HepG2 (cell line): ENCODE data around the gene HSPA1A. TPM values are rescaled to one million over a fixed set of nuclear protein-coding genes. Genes with fewer than 3 reads are reported as not detected.
"Not testable (repeated sequence)": the region's sequence is repeated elsewhere in the genome, so short reads cannot be mapped to it uniquely, and the experiment has no call there.

Experiments
- ATAC-seq: fragments of 200-7000 bp; cut with Tn5 transposase; 3 replicates; pipeline ENCODE4 v1.9.1; 2020; ENCODE audit warnings: mild to moderate bottlenecking, moderate library complexity
- BruUV-seq: library from RNA; stranded (reverse); fragments of 400-500 nt; replicated peaks from 2 replicates; lab custom pipeline; 2021; lab: Mats Ljungman, UMichigan
- CTCF ChIA-PET: fragments of 300-600 bp; formaldehyde crosslinking; extraction: SDS; loops from one replicate; lab custom pipeline; 2021; ENCODE audit warnings: low total read pairs, inconsistent platforms, low intra/inter-chr PET ratio; lab: Yijun Ruan, JAX
- POLR2A ChIA-PET: fragments of 350-600 bp; sonication (Branson Sonifier 250); formaldehyde crosslinking; loops from one replicate; lab custom pipeline; 2020; ENCODE audit warnings: antibody characterized with exemption, inconsistent platforms; lab: Yijun Ruan, JAX
- DNase-seq: peaks from one replicate; pipeline ENCODE4 v3.0.0-alpha.2; 2015; ENCODE audit warnings: low spot score
- FAIRE-seq: peaks from 3 replicates; lab custom pipeline; 2011; peaks lifted over from hg19 to GRCh38; lab: Jason Lieb, UNC
- H2AFZ ChIP-seq: one replicate; pipeline ENCODE4 v1.6.1; 2011; ENCODE audit warnings: low read length, inconsistent platforms
- H3K27ac ChIP-seq: fragments of 300-600 bp; 3 replicates; pipeline ENCODE4 v1.8.0; 2011; ENCODE audit warnings: mixed run types, mild to moderate bottlenecking, mixed read lengths, low read length, inconsistent platforms; ENCODE audit not compliant: insufficient read depth; ENCODE audit errors: extremely low read length
- H3K27me3 ChIP-seq, 2 experiments: fragments of 200-600 bp in 1 of 2; 2 replicates in 1 of 2; 3 replicates in 1 of 2; pipeline versions ENCODE4 v1.6.0 to v1.8.0; 2011; ENCODE audit warnings: low read length in 2 of 2, mild to moderate bottlenecking in 2 of 2, moderate library complexity in 2 of 2, inconsistent platforms in 1 of 2; ENCODE audit not compliant: insufficient read depth in 2 of 2, control insufficient read depth in 1 of 2
- H3K36me3 ChIP-seq, 2 experiments: fragments of 200-600 bp in 1 of 2; replicated peaks in 1 of 2; 2 replicates in 1 of 2; 3 replicates in 1 of 2; pipeline versions ENCODE4 v1.5.1 to v1.8.0; 2011; ENCODE audit warnings: low read length in 2 of 2, inconsistent platforms in 1 of 2; ENCODE audit not compliant: insufficient read depth in 2 of 2, control insufficient read depth in 1 of 2
- H3K4me1 ChIP-seq: 2 replicates; pipeline ENCODE4 v1.5.1; 2012; ENCODE audit warnings: low read length, inconsistent platforms; ENCODE audit not compliant: insufficient read depth
- H3K4me2 ChIP-seq: 2 replicates; pipeline ENCODE4 v1.6.0; 2011; ENCODE audit warnings: low read depth, low read length, inconsistent platforms
- H3K4me3 ChIP-seq, 3 experiments: fragments of 200-600 bp in 1 of 3; sonication (generic), shearing (Covaris generic) in 1 of 3; replicated peaks in 1 of 3; 2 replicates each; pipeline ENCODE4 v1.5.1; 2011 to 2016; ENCODE audit warnings: low read length in 3 of 3, inconsistent platforms in 2 of 3, low read depth in 2 of 3, mild to moderate bottlenecking in 2 of 3, control low read depth in 1 of 3, mixed read lengths in 1 of 3; ENCODE audit not compliant: insufficient read depth in 1 of 3
- H3K79me2 ChIP-seq: one replicate; pipeline ENCODE4 v1.6.1; 2011; ENCODE audit warnings: low read length, inconsistent platforms; ENCODE audit not compliant: insufficient read depth
- H3K9ac ChIP-seq: 2 replicates; pipeline ENCODE4 v1.6.0; 2011; ENCODE audit warnings: mild to moderate bottlenecking, low read depth, low read length, inconsistent platforms; ENCODE audit not compliant: insufficient read depth
- H3K9me3 ChIP-seq: 2 replicates; pipeline ENCODE4 v1.5.1; 2012; ENCODE audit warnings: mild to moderate bottlenecking, low read length
- H4K20me1 ChIP-seq: 2 replicates; pipeline ENCODE4 v1.6.0; 2011; ENCODE audit warnings: inconsistent platforms, mild to moderate bottlenecking, low read length, moderate library complexity; ENCODE audit not compliant: insufficient read depth
- CEBPB ChIP-seq: IDR thresholded peaks from 2 replicates; pipeline ENCODE4 v1.6.1; 2011; ENCODE audit warnings: low read depth, low read length, improper control_type of control experiment, borderline replicate concordance
- HNRNPUL1 ChIP-seq: fragments of 200-400 bp; formaldehyde crosslinking; IDR thresholded peaks from 2 replicates; pipeline ENCODE4 v1.6.1; 2017; ENCODE audit warnings: low read depth, mild to moderate bottlenecking, low read length, moderate library complexity
- WGBS: methylation state at CpG from one replicate; pipeline ENCODE4 v1.1.6; 2017; ENCODE audit warnings: low lambda C conversion rate; 5-methylcytosine and 5-hydroxymethylcytosine counted together
- in situ Hi-C: cut with HindIII; loops from 2 replicates; pipeline ENCODE4 v1.10.0; 2017; ENCODE audit warnings: low pct_unique_long_range_greater_than_20kb; ENCODE audit not compliant: extremely low pct_ligation_motif_present
- intact Hi-C: fragments of 100-400 bp; cut with micrococcal nuclease; formaldehyde crosslinking; loops from one replicate; pipeline ENCODE4 v1.10.0; 2022; ENCODE audit not compliant: unreplicated experiment
- polyA plus RNA-seq, 8 experiments: library from polyadenylated mRNA; depleted of rRNA in 3 of 8; stranded (reverse) in 7 of 8; unstranded in 1 of 8; fragments of >200 nt; fragmentation: Illumina TruSeq in 4 of 8; extraction: Trizol in 4 of 8; gene quantifications; 2 replicates each; pipeline versions ENCODE4 v1.2.1 to v1.2.3, GENCODE V29; 2011 to 2016; ENCODE audit warnings: low read depth in 4 of 8, missing spikeins in 1 of 8, mixed read lengths in 1 of 8; ENCODE audit not compliant: insufficient read depth in 1 of 8
- total RNA-seq, 5 experiments: library from RNA; depleted of rRNA; stranded (reverse); fragments of >200 nt; fragmentation: Illumina TruSeq; extraction: Trizol; gene quantifications; 2 replicates each; pipeline ENCODE4 v1.2.3, GENCODE V29; 2016; ENCODE audit warnings: low read depth in 1 of 5

Gene HSPA1A
- total and polyA plus RNA-seq, 2 of the 13 experiments (the other 11 are each of a cell fraction or from before 2014, with no cell fraction given): 44.5 to 85.0 TPM

DNA sequence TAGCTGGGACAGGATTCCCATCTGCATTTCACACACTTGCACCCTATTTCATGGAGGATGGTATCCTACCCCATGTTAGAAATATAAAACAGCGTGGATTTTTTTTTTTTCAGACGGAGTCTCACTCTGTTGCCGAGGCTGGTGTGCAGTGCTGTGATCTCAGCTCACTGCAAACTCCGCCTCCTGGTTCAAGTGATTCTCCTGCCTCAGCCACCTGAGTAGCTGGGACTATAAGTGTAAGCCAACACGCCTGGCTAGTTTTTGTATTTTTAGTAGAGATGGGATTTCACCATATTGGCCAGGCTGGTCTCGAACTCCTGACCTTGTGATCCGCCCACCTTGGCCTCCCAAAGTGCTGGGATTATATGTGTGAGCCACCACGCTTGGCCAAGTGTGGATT lies 42.4 kb downstream of the HSPA1A start:
- H3K79me2 ChIP-seq: peaks cover 24% of the 10 kb centered on the region
- 94% methylated on average over 8 of the region's 8 CpGs for WGBS
- H3K9ac ChIP-seq, FAIRE-seq, DNase-seq, CTCF ChIA-PET, H3K9me3 ChIP-seq, H4K20me1 ChIP-seq, H3K4me3 ChIP-seq, H3K4me2 ChIP-seq, ATAC-seq, H2AFZ ChIP-seq, intact Hi-C loops, H3K27me3 ChIP-seq, BruUV-seq, H3K27ac ChIP-seq, in situ Hi-C loops: not testable (repeated sequence)
- POLR2A ChIA-PET: interaction anchor here (1.2 to 4.1 kb wide), 3 partner anchors 8 to 62 kb away, joined by 4 to 27 read pairs (median 4); partner anchors contain the start of gene VARS1
- H3K36me3 ChIP-seq: peaks cover 8 to 33% of the 10 kb centered on the region in 2 experiments; a peak in 4 of 5 replicates
- H3K4me1 ChIP-seq: peaks cover 37% of the 10 kb centered on the region

GRCh38 chr6:31858707-31859106 lies 43.4 kb downstream of the HSPA1A start:
- FAIRE-seq (no peak), DNase-seq (no peak), ATAC-seq (no peak)
- in situ Hi-C loops (no loop called here), intact Hi-C loops (no loop called here)
- Histone ChIP-seq H2AFZ (no peak overlapping the region), H3K79me2 (peaks cover 25% of the 10 kb centered on the region), H3K9ac (no peak overlapping the region), H3K4me2 (no peak overlapping the region), H3K27ac (no peak overlapping the region), H3K36me3 (peaks cover 8 to 33% of the 10 kb centered on the region in 2 experiments; a peak in 4 of 5 replicates), H3K9me3 (no peaks in the 10 kb centered on the region), H3K4me3 (no peak overlapping the region), H3K27me3 (no peaks in the 10 kb centered on the region; a peak in 1 of 5 replicates), H4K20me1 (no peaks in the 10 kb centered on the region), H3K4me1 (peaks cover 38% of the 10 kb centered on the region)
- no TSS peak for BruUV-seq
- ChIA-PET CTCF (no interaction called here), POLR2A (interaction anchor here (0.7 to 4.1 kb wide), 3 partner anchors 14 to 31 kb away, joined by 3 to 27 read pairs (median 4); partner anchors contain the start of gene HSPA1B)
- TF ChIP-seq CEBPB (peak; percentile 53; the same call in 1 of the 2 replicates), HNRNPUL1 (no peak)
- WGBS: 96% methylated on average over 8 of the region's 8 CpGs
